ENCODE measurements around the gene HLF.

The HLF gene

DNA sequence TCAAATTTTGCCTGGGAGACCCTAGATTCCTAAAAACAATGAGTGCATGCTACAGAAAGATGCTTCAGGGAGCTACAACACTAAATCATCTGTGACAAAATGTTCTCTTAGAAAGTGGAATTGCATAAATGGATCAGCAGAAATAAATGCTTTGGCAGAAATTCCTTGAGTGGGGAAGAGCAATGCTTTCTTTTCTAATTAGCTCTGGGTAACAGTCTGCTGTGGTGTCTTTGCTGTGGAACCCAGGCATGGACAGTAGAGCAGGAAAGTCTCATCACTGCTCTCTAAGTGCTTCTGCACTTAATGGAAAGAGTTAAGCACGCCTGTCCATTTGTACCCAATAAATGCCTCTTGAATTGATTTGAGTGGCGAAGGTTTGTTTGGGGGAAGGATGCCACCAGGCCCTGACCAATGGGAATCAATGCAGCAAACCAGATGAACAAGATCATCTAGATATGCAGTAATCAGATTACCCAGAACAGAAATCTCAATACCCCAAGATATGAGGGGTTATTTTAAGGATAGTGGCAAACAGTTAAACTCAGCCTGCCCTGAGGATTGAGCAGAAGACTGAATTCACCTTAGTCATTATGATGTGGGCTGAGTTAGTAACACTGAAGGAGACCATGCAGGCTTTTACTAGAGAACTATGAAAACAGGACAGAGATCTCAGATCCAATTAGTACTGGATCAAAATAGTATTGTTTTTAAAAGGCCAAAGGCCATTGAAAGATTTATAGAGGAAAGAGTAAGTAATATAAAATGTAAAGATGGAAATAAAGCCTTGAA lies 13.6 kb downstream of the HLF start:
- in situ Hi-C loops (cut with HindIII; ENCODE audit: low sequenced_read_pairs) = no loop called here
- DNase-seq (ENCODE audit: low read depth, low spot score) = no peak

DNA sequence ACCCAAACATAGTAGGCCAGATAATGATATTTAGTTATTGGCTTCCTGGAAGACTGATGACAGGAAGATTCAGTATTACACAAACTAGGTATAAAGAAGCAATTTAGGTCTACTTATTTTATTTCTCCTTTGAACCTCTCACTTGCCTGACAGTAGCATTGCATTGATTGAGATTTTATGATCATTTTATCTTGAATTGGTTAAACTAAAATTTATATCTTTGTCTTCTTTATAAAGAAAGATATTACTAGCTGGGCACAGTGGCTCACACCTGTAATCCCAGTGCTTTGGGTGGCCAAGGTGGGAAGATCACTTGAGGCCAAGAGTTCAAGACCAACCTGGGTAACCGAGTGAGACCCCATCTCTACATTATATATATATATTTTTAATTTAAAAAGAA lies 14.4 kb downstream of the HLF start:
- H3K4me3 ChIP-seq (ENCODE audit: low read depth, low read length) = no peak overlapping the region
- DNase-seq (ENCODE audit: low read depth, low spot score) = no peak
- TF ChIP-seq, protein P1, sequence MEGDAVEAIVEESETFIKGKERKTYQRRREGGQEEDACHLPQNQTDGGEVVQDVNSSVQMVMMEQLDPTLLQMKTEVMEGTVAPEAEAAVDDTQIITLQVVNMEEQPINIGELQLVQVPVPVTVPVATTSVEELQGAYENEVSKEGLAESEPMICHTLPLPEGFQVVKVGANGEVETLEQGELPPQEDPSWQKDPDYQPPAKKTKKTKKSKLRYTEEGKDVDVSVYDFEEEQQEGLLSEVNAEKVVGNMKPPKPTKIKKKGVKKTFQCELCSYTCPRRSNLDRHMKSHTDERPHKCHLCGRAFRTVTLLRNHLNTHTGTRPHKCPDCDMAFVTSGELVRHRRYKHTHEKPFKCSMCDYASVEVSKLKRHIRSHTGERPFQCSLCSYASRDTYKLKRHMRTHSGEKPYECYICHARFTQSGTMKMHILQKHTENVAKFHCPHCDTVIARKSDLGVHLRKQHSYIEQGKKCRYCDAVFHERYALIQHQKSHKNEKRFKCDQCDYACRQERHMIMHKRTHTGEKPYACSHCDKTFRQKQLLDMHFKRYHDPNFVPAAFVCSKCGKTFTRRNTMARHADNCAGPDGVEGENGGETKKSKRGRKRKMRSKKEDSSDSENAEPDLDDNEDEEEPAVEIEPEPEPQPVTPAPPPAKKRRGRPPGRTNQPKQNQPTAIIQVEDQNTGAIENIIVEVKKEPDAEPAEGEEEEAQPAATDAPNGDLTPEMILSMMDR (IDR thresholded peaks at IDR 0.05; ENCODE audit: low read depth, low read length) = no peak
- in situ Hi-C loops (cut with HindIII; ENCODE audit: low sequenced_read_pairs) = no loop called here

More for the DNA sequence above, 13.6 kb downstream of the HLF start:
- TF ChIP-seq, protein P1 (IDR thresholded peaks at IDR 0.05; ENCODE audit: low read depth, low read length) = no peak
- no peak overlapping the region for H3K4me3 ChIP-seq (ENCODE audit: low read depth, low read length)

DNA sequence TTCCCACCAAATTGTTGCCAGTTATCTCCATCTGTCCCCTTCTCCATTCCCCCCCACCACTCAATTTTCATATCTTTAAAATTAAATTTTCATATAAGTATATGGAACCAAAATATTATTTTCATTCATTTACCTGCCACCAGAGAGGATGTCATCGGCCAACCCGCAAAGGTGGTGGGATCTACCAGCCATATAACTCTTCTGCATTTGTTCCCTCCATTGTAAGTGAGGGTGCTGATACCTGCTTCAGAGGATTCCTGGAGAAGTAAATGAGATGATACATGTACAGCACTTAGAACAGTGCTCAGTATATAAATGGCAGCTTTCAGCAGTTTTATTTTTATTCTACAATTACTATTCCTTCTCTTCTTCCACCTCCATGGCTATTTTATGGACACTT lies 15.0 kb downstream of the HLF start:
- no peak overlapping the region for H3K4me3 ChIP-seq (ENCODE audit: low read depth, low read length)
- TF ChIP-seq, protein P1 (IDR thresholded peaks at IDR 0.05; ENCODE audit: low read depth, low read length) = no peak
- DNase-seq (ENCODE audit: low read depth, low spot score) = no peak
- in situ Hi-C loops (cut with HindIII; ENCODE audit: low sequenced_read_pairs) = no loop called here

- H3K4me3 ChIP-seq (ENCODE audit: low read depth, low read length) = no peak overlapping the region
- DNase-seq (ENCODE audit: low read depth, low spot score) = no peak
- in situ Hi-C loops (cut with HindIII; ENCODE audit: low sequenced_read_pairs) = no loop called here
- TF ChIP-seq, protein P1 (IDR thresholded peaks at IDR 0.05; ENCODE audit: low read depth, low read length) = no peak
Measured at GRCh38 chr17:55280212-55280611, 15.5 kb downstream of the HLF start.

GRCh38 chr17:55281649-55282378 lies 17.1 kb downstream of the HLF start:
- DNase-seq (ENCODE audit: low read depth, low spot score) = no peak
- H3K4me3 ChIP-seq (ENCODE audit: low read depth, low read length) = no peak overlapping the region
- in situ Hi-C loops (cut with HindIII; ENCODE audit: low sequenced_read_pairs) = no loop called here
- TF ChIP-seq, protein P1 (IDR thresholded peaks at IDR 0.05; ENCODE audit: low read depth, low read length) = no peak

- in situ Hi-C loops (cut with HindIII; ENCODE audit: low sequenced_read_pairs) = no loop called here
- DNase-seq (ENCODE audit: low read depth, low spot score) = no peak
- no peak overlapping the region for H3K4me3 ChIP-seq (ENCODE audit: low read depth, low read length)
- TF ChIP-seq, protein P1 (IDR thresholded peaks at IDR 0.05; ENCODE audit: low read depth, low read length) = no peak
Measured at GRCh38 chr17:55282379-55282702, 17.6 kb downstream of the HLF start.
